Suprapubic skin (tissue), 4 donors: Measurements from ENCODE around the gene STK10.

Experiments used
- POLR2A ChIP-seq, 2 donors: fragments of 450-650 bp; IDR thresholded peaks; one replicate each; pipeline ENCODE4 v1.6.1; 2017; ENCODE audit warnings: antibody characterized with exemption in 2 of 2, mild to moderate bottlenecking in 2 of 2, moderate library complexity in 2 of 2
- POLR2AphosphoS5 ChIP-seq, 3 donors: sonication (generic); formaldehyde crosslinking; IDR thresholded peaks; one replicate each; pipeline ENCODE4 v1.6.1; 2017; ENCODE audit warnings: antibody characterized with exemption in 3 of 3
- TF ChIP-seq, protein P1 (sequence below), 2 donors: fragments of 200-600 bp in 1 of 2; fragments of 450-650 bp in 1 of 2; sonication (generic) in 1 of 2; IDR thresholded peaks; one replicate each; pipeline ENCODE4 v1.5.1; 2016 to 2019; ENCODE audit warnings: antibody characterized with exemption in 2 of 2, mild to moderate bottlenecking in 1 of 2, moderate library complexity in 1 of 2

- TF ChIP-seq, protein P1, sequence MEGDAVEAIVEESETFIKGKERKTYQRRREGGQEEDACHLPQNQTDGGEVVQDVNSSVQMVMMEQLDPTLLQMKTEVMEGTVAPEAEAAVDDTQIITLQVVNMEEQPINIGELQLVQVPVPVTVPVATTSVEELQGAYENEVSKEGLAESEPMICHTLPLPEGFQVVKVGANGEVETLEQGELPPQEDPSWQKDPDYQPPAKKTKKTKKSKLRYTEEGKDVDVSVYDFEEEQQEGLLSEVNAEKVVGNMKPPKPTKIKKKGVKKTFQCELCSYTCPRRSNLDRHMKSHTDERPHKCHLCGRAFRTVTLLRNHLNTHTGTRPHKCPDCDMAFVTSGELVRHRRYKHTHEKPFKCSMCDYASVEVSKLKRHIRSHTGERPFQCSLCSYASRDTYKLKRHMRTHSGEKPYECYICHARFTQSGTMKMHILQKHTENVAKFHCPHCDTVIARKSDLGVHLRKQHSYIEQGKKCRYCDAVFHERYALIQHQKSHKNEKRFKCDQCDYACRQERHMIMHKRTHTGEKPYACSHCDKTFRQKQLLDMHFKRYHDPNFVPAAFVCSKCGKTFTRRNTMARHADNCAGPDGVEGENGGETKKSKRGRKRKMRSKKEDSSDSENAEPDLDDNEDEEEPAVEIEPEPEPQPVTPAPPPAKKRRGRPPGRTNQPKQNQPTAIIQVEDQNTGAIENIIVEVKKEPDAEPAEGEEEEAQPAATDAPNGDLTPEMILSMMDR (IDR thresholded peaks at IDR 0.05), result no peak
- no peak for TF ChIP-seq POLR2AphosphoS5 (IDR thresholded peaks at IDR 0.05)
- no peak for TF ChIP-seq POLR2A (IDR thresholded peaks at IDR 0.05)
These were observed 18.8 kb downstream of the STK10 start for GRCh38 chr5:172169216-172169615.
